ENCODE results near the gene POLG.

The POLG gene

GRCh38 chr15:89370120-89370977, 35.7 kb upstream of the POLG start:
- POLR2A ChIA-PET, result no interaction called here
- CTCF ChIA-PET, result interaction anchor here (1.2 kb wide), 1 partner anchor 72 kb away, joined by 3 read pairs; no protein-coding TSS in a partner anchor
- H3K9me3 ChIP-seq (ENCODE audit: control extremely low read depth in 1 of 5, control insufficient read depth in 4 of 5, insufficient read depth in 2 of 5, low read depth in 1 of 5, low read length in 4 of 5), result peaks cover 0 to 4% (median 0%) of the 10 kb centered on the region in 5 experiments
- peaks cover 2 to 100% (median 65%) of the 10 kb centered on the region in 5 experiments for H3K27me3 ChIP-seq (replicated peaks in 2 of 5; ENCODE audit: control insufficient read depth in 4 of 5, insufficient read depth in 5 of 5, low read length in 4 of 5)
- no peak overlapping the region for H3K27ac ChIP-seq (ENCODE audit: insufficient read depth in 1 of 2, low read depth in 1 of 2, low read length in 2 of 2, poor library complexity in 1 of 2, severe bottlenecking in 2 of 2)
- WGBS (ENCODE audit: insufficient coverage), result 5% methylated on average over 32 of the region's 33 CpGs
- no peaks in the 10 kb centered on the region for H3K36me3 ChIP-seq (ENCODE audit: control insufficient read depth in 4 of 4, insufficient read depth in 4 of 4, low read length in 3 of 4)
- no peak overlapping the region for H3K4me3 ChIP-seq (ENCODE audit: control insufficient read depth in 1 of 7, extremely low read depth in 1 of 7, insufficient read depth in 4 of 7, low read depth in 2 of 7, low read length in 6 of 7)
- DNase-seq, result no peak
- H3K4me1 ChIP-seq (ENCODE audit: control extremely low read depth in 1 of 4, control insufficient read depth in 4 of 4, insufficient read depth in 4 of 4, low read length in 3 of 4), result peaks cover 0 to 22% (median 10%) of the 10 kb centered on the region in 4 experiments

GRCh38 chr15:89369341-89369947, 34.8 kb upstream of the POLG start:
- no peak for DNase-seq
- ChIA-PET CTCF (interaction anchor here (0.9 to 2.0 kb wide), 5 partner anchors 9 to 73 kb away, joined by 3 to 13 read pairs (median 4); no protein-coding TSS in a partner anchor), POLR2A (no interaction called here)
- no peak overlapping the region for H3K4me3 ChIP-seq (ENCODE audit: control insufficient read depth in 1 of 7, extremely low read depth in 1 of 7, insufficient read depth in 4 of 7, low read depth in 2 of 7, low read length in 6 of 7)
- WGBS (ENCODE audit: insufficient coverage), result 17% methylated on average over 1 of the region's 3 CpGs
- no peaks in the 10 kb centered on the region for H3K36me3 ChIP-seq (ENCODE audit: control insufficient read depth in 4 of 4, insufficient read depth in 4 of 4, low read length in 3 of 4)
- peaks cover 0 to 23% (median 11%) of the 10 kb centered on the region in 4 experiments for H3K4me1 ChIP-seq (ENCODE audit: control extremely low read depth in 1 of 4, control insufficient read depth in 4 of 4, insufficient read depth in 4 of 4, low read length in 3 of 4)
- peaks cover 0 to 4% (median 0%) of the 10 kb centered on the region in 5 experiments for H3K9me3 ChIP-seq (ENCODE audit: control extremely low read depth in 1 of 5, control insufficient read depth in 4 of 5, insufficient read depth in 2 of 5, low read depth in 1 of 5, low read length in 4 of 5)
- H3K27me3 ChIP-seq (replicated peaks in 2 of 5; ENCODE audit: control insufficient read depth in 4 of 5, insufficient read depth in 5 of 5, low read length in 4 of 5), result peaks cover 2 to 100% (median 64%) of the 10 kb centered on the region in 5 experiments
- H3K27ac ChIP-seq (ENCODE audit: insufficient read depth in 1 of 2, low read depth in 1 of 2, low read length in 2 of 2, poor library complexity in 1 of 2, severe bottlenecking in 2 of 2), result no peak overlapping the region

- POLR2A ChIA-PET, result no interaction called here
- 5% methylated on average over 25 of the region's 34 CpGs for WGBS (ENCODE audit: insufficient coverage)
- no peak overlapping the region for H3K27ac ChIP-seq (ENCODE audit: insufficient read depth in 1 of 2, low read depth in 1 of 2, low read length in 2 of 2, poor library complexity in 1 of 2, severe bottlenecking in 2 of 2)
- H3K9me3 ChIP-seq (ENCODE audit: control extremely low read depth in 1 of 5, control insufficient read depth in 4 of 5, insufficient read depth in 2 of 5, low read depth in 1 of 5, low read length in 4 of 5), result peaks cover 0 to 4% (median 0%) of the 10 kb centered on the region in 5 experiments
- DNase-seq, result no peak
- CTCF ChIA-PET, result interaction anchor here (0.9 to 2.0 kb wide), 8 partner anchors 8 to 74 kb away, joined by 3 to 13 read pairs (median 4); no protein-coding TSS in a partner anchor
- peaks cover 0 to 30% (median 17%) of the 10 kb centered on the region in 4 experiments for H3K4me1 ChIP-seq (ENCODE audit: control extremely low read depth in 1 of 4, control insufficient read depth in 4 of 4, insufficient read depth in 4 of 4, low read length in 3 of 4)
- H3K4me3 ChIP-seq (ENCODE audit: control insufficient read depth in 1 of 7, extremely low read depth in 1 of 7, insufficient read depth in 4 of 7, low read depth in 2 of 7, low read length in 6 of 7), result no peak overlapping the region
- H3K36me3 ChIP-seq (ENCODE audit: control insufficient read depth in 4 of 4, insufficient read depth in 4 of 4, low read length in 3 of 4), result no peaks in the 10 kb centered on the region
- H3K27me3 ChIP-seq (replicated peaks in 2 of 5; ENCODE audit: control insufficient read depth in 4 of 5, insufficient read depth in 5 of 5, low read length in 4 of 5), result peaks cover 2 to 100% (median 66%) of the 10 kb centered on the region in 5 experiments
These were observed 34.1 kb upstream of the POLG start for GRCh38 chr15:89368566-89369223.

- no peak for DNase-seq
- Histone ChIP-seq H3K27ac (ENCODE audit: insufficient read depth in 1 of 2, low read depth in 1 of 2, low read length in 2 of 2, poor library complexity in 1 of 2, severe bottlenecking in 2 of 2) (no peak overlapping the region), H3K4me1 (ENCODE audit: control extremely low read depth in 1 of 4, control insufficient read depth in 4 of 4, insufficient read depth in 4 of 4, low read length in 3 of 4) (peaks cover 0 to 36% (median 22%) of the 10 kb centered on the region in 4 experiments), H3K4me3 (ENCODE audit: control insufficient read depth in 1 of 7, extremely low read depth in 1 of 7, insufficient read depth in 4 of 7, low read depth in 2 of 7, low read length in 6 of 7) (peak overlapping the region in 1 of 7 experiments; percentile 4), H3K9me3 (ENCODE audit: control extremely low read depth in 1 of 5, control insufficient read depth in 4 of 5, insufficient read depth in 2 of 5, low read depth in 1 of 5, low read length in 4 of 5) (peaks cover 0 to 4% (median 0%) of the 10 kb centered on the region in 5 experiments), H3K36me3 (ENCODE audit: control insufficient read depth in 4 of 4, insufficient read depth in 4 of 4, low read length in 3 of 4) (no peaks in the 10 kb centered on the region), H3K27me3 (replicated peaks in 2 of 5; ENCODE audit: control insufficient read depth in 4 of 5, insufficient read depth in 5 of 5, low read length in 4 of 5) (peaks cover 2 to 100% (median 68%) of the 10 kb centered on the region in 5 experiments)
- ChIA-PET POLR2A (no interaction called here), CTCF (interaction anchor here (0.9 to 2.0 kb wide), 4 partner anchors 9 to 62 kb away, joined by 3 to 13 read pairs (median 4); no protein-coding TSS in a partner anchor)
- WGBS (ENCODE audit: insufficient coverage), result 3% methylated on average over 73 of the region's 90 CpGs
These were observed 33.1 kb upstream of the POLG start for GRCh38 chr15:89367485-89368451.

GRCh38 chr15:89366656-89367393, 32.2 kb upstream of the POLG start:
- CTCF ChIA-PET, result interaction anchor here (0.8 to 1.3 kb wide), 5 partner anchors 41 to 82 kb away, joined by 3 to 4 read pairs (median 3); no protein-coding TSS in a partner anchor
- POLR2A ChIA-PET, result interaction anchor here (1.1 kb wide), 1 partner anchor 10 kb away, joined by 3 read pairs; no protein-coding TSS in a partner anchor
- no peak overlapping the region for H3K4me3 ChIP-seq (ENCODE audit: control insufficient read depth in 1 of 7, extremely low read depth in 1 of 7, insufficient read depth in 4 of 7, low read depth in 2 of 7, low read length in 6 of 7)
- DNase-seq, result no peak
- H3K4me1 ChIP-seq (ENCODE audit: control extremely low read depth in 1 of 4, control insufficient read depth in 4 of 4, insufficient read depth in 4 of 4, low read length in 3 of 4), result peaks cover 0 to 45% (median 27%) of the 10 kb centered on the region in 4 experiments
- H3K27me3 ChIP-seq (replicated peaks in 2 of 5; ENCODE audit: control insufficient read depth in 4 of 5, insufficient read depth in 5 of 5, low read length in 4 of 5), result peaks cover 2 to 100% (median 67%) of the 10 kb centered on the region in 5 experiments
- H3K9me3 ChIP-seq (ENCODE audit: control extremely low read depth in 1 of 5, control insufficient read depth in 4 of 5, insufficient read depth in 2 of 5, low read depth in 1 of 5, low read length in 4 of 5), result peaks cover 0 to 3% (median 0%) of the 10 kb centered on the region in 5 experiments
- H3K36me3 ChIP-seq (ENCODE audit: control insufficient read depth in 4 of 4, insufficient read depth in 4 of 4, low read length in 3 of 4), result no peaks in the 10 kb centered on the region
- H3K27ac ChIP-seq (ENCODE audit: insufficient read depth in 1 of 2, low read depth in 1 of 2, low read length in 2 of 2, poor library complexity in 1 of 2, severe bottlenecking in 2 of 2), result no peak overlapping the region
- 24% methylated on average over 19 of the region's 21 CpGs for WGBS (ENCODE audit: insufficient coverage)
